Ishikawa (cell line): ENCODE results near the gene KIN.

Source experiments
- CEBPB ChIP-seq: IDR thresholded peaks from 2 replicates; pipeline ENCODE4 v1.6.1; 2012
- CREB1 ChIP-seq: IDR thresholded peaks from 2 replicates; pipeline ENCODE4 v1.6.1; 2012; ENCODE audit warnings: low read depth
- EGR1 ChIP-seq: IDR thresholded peaks from 2 replicates; pipeline ENCODE4 v1.6.1; 2012
- EP300 ChIP-seq: IDR thresholded peaks from 2 replicates; pipeline ENCODE4 v1.6.1; 2012; ENCODE audit warnings: borderline replicate concordance
- FOXM1 ChIP-seq: IDR thresholded peaks from 2 replicates; pipeline ENCODE4 v1.6.1; 2012; ENCODE audit warnings: low read depth, borderline replicate concordance
- NFIC ChIP-seq: IDR thresholded peaks from 2 replicates; pipeline ENCODE4 v1.6.1; 2012
- RAD21 ChIP-seq: IDR thresholded peaks from 2 replicates; pipeline ENCODE4 v1.6.1; 2012; ENCODE audit warnings: low read depth
- TAF1 ChIP-seq: IDR thresholded peaks from 2 replicates; pipeline ENCODE4 v1.6.1; 2012; ENCODE audit warnings: low read depth, mild to moderate bottlenecking
- TCF12 ChIP-seq: IDR thresholded peaks from 2 replicates; pipeline ENCODE4 v1.6.1; 2012; ENCODE audit warnings: low read depth
- TEAD4 ChIP-seq: IDR thresholded peaks from 2 replicates; pipeline ENCODE4 v1.6.1; 2012
- YY1 ChIP-seq: IDR thresholded peaks from 2 replicates; pipeline ENCODE4 v1.6.1; 2012; ENCODE audit warnings: low read depth
- ZBTB7A ChIP-seq: IDR thresholded peaks from 2 replicates; pipeline ENCODE4 v1.6.1; 2012; ENCODE audit warnings: low read depth
- TF ChIP-seq, protein P1 (sequence below): IDR thresholded peaks from 2 replicates; pipeline ENCODE4 v1.6.1; 2012; ENCODE audit warnings: low read depth, mild to moderate bottlenecking
- TF ChIP-seq, protein P2 (sequence below): IDR thresholded peaks from 2 replicates; pipeline ENCODE4 v1.6.1; 2012
- TF ChIP-seq, protein P3 (sequence below): IDR thresholded peaks from 2 replicates; pipeline ENCODE4 v1.6.1; 2012

Gene KIN

DNA sequence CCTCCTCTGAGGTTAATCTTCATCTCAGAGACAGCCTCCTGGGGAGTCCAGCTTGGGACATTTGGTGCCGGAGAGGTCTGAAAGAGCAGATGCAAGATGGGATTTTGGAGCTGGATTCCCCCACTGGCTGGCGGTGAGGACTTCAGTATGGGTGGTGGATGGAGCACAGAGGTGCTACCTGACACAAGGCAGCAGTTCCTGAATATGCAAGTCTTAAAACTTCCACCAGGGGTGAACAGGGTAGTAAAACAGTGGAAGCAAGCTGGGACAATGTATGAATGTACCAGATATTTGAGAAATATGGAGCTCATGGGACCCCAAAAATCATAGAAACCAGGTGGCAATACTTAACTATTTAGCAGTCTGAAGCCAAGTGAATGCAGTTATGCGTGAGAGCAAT, 25.7 kb upstream of the KIN start:
- TF ChIP-seq TEAD4 = no peak
- TF ChIP-seq, protein P1, sequence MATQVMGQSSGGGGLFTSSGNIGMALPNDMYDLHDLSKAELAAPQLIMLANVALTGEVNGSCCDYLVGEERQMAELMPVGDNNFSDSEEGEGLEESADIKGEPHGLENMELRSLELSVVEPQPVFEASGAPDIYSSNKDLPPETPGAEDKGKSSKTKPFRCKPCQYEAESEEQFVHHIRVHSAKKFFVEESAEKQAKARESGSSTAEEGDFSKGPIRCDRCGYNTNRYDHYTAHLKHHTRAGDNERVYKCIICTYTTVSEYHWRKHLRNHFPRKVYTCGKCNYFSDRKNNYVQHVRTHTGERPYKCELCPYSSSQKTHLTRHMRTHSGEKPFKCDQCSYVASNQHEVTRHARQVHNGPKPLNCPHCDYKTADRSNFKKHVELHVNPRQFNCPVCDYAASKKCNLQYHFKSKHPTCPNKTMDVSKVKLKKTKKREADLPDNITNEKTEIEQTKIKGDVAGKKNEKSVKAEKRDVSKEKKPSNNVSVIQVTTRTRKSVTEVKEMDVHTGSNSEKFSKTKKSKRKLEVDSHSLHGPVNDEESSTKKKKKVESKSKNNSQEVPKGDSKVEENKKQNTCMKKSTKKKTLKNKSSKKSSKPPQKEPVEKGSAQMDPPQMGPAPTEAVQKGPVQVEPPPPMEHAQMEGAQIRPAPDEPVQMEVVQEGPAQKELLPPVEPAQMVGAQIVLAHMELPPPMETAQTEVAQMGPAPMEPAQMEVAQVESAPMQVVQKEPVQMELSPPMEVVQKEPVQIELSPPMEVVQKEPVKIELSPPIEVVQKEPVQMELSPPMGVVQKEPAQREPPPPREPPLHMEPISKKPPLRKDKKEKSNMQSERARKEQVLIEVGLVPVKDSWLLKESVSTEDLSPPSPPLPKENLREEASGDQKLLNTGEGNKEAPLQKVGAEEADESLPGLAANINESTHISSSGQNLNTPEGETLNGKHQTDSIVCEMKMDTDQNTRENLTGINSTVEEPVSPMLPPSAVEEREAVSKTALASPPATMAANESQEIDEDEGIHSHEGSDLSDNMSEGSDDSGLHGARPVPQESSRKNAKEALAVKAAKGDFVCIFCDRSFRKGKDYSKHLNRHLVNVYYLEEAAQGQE = no peak

DNA sequence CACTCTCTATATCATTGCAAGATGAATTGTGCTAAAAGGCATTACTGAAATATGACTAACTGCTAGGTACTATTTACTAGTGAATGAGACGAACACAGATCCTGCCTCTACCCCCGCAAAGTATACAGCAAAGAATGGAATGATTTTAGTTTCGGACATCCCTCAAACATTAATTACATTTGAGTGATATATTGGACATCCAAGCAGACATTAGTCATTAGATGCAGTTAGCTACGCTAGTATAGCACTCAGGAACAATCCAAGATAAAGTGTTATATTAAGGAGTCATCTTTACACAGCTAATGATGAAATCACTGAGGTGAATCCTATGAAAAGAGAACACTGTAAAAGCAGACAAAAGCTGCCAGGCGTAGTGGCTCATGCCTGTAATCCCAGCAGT, 23.2 kb upstream of the KIN start:
- TF ChIP-seq EGR1 (no peak), CREB1 (no peak), RAD21 (no peak), NFIC (no peak), TEAD4 (no peak), TAF1 (no peak), FOXM1 (no peak), ZBTB7A (no peak), CEBPB (no peak), EP300 (no peak), YY1 (no peak), TCF12 (no peak)
- TF ChIP-seq, protein P2, sequence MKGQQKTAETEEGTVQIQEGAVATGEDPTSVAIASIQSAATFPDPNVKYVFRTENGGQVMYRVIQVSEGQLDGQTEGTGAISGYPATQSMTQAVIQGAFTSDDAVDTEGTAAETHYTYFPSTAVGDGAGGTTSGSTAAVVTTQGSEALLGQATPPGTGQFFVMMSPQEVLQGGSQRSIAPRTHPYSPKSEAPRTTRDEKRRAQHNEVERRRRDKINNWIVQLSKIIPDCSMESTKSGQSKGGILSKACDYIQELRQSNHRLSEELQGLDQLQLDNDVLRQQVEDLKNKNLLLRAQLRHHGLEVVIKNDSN = no peak
- TF ChIP-seq, protein P1 = no peak
- TF ChIP-seq, protein P3, sequence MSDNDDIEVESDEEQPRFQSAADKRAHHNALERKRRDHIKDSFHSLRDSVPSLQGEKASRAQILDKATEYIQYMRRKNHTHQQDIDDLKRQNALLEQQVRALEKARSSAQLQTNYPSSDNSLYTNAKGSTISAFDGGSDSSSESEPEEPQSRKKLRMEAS = no peak

DNA sequence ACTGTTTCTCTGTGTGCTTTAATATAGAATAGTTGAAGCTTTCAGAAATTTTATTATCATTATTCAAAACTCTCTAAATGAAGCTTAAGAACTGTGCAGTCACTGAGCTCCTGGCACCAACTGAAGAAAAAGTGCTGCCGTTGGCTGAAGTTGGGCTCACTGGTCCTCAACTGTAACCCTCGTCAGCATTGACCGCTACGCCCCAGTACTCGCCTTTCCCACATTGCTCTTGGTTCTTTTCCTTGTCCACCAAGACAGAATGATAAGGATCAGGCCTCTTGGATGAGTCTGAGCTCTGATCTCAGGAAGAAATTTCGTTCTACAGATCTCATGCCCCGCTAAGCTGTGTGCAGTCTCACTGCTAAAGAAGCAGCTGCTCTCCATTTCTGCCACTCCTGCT, 22.6 kb upstream of the KIN start:
- no peak for TF ChIP-seq FOXM1
- TF ChIP-seq, protein P2 = no peak
- TF ChIP-seq, protein P3 = no peak
- TF ChIP-seq, protein P1 = no peak

DNA sequence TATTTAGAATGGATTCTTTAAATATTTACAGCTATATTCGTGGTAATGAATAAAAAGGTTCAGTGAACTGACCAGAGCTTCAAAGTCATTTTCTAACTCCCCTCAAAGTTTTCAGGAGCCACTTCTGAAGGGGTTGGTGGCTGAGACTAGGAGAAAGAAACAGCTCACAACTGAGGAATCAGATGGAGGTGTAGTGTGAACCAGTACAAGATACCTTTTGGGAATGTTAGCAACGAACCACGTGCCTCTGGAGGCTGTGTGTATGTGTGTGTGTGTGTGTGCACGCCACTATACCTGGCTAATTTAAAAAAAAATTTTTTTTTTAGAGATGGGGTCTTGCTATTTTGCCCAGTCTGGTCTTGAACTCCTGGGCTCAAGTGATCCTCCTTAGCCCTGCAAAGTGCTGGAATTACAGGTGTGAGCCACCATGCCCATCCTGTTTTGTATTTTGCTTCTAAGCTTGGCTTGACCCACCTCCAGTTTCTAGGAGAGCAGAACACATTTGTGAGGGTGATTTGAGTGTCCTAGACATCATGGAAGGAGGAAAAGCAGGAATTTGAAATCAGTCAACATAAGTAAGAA, 21.0 kb upstream of the KIN start:
- TF ChIP-seq, protein P2 = no peak
- TF ChIP-seq ZBTB7A (no peak), TAF1 (no peak), TCF12 (no peak), FOXM1 (no peak), YY1 (no peak), TEAD4 (no peak), CREB1 (no peak), RAD21 (no peak), NFIC (no peak), CEBPB (no peak), EP300 (no peak), EGR1 (no peak)
- TF ChIP-seq, protein P1 = no peak
- TF ChIP-seq, protein P3 = no peak
